Activated T-helper 17 cell treated with anti-CD3 and anti-CD28 coated beads, Interleukin-2, amount 50 U/mL, for 72 hours (primary cell): ENCODE data around the gene ALDH16A1. TPM values are rescaled to one million over a fixed set of nuclear protein-coding genes. Genes with fewer than 3 reads are reported as not detected.

Experiments used
- ATAC-seq: fragments of 150-1000 bp; cut with Tn5 transposase; replicated peaks from 2 replicates; pipeline ENCODE4 v1.10.0; 2021; ENCODE audit warnings: mild to moderate bottlenecking, moderate library complexity
- H3K27ac Mint-ChIP-seq: one replicate; pipeline ENCODE4 v1.8.0; 2022; ENCODE audit warnings: mixed read lengths
- H3K27me3 Mint-ChIP-seq: one replicate; pipeline ENCODE4 v1.8.0; 2022; ENCODE audit warnings: mixed read lengths
- H3K36me3 Mint-ChIP-seq: one replicate; pipeline ENCODE4 v1.8.0; 2022; ENCODE audit warnings: low read depth, mild to moderate bottlenecking, mixed read lengths
- H3K4me1 Mint-ChIP-seq: one replicate; pipeline ENCODE4 v1.8.0; 2022; ENCODE audit warnings: mixed read lengths
- H3K4me3 Mint-ChIP-seq: one replicate; pipeline ENCODE4 v1.8.0; 2022; ENCODE audit warnings: mild to moderate bottlenecking, mixed read lengths
- H3K9me3 Mint-ChIP-seq: one replicate; pipeline ENCODE4 v1.8.0; 2022; ENCODE audit warnings: mixed read lengths
- total RNA-seq, 2 donors: library from RNA; stranded (reverse); gene quantifications; one replicate each; pipeline ENCODE4 v1.2.3, GENCODE V29; 2022

ALDH16A1 gene
- total RNA-seq, 2 donors from 2014 or later: 15.5 to 39.1 TPM

GRCh38 chr19:49430172-49430677, 22.8 kb upstream of the ALDH16A1 start:
- Mint-ChIP-seq H3K4me1 (peaks cover 34% of the 10 kb centered on the region), H3K36me3 (peaks cover 9% of the 10 kb centered on the region), H3K9me3 (no peaks in the 10 kb centered on the region), H3K4me3 (no peak overlapping the region), H3K27me3 (peaks cover 68% of the 10 kb centered on the region), H3K27ac (no peak overlapping the region)
- no peak for ATAC-seq

GRCh38 chr19:49430678-49431329, 22.2 kb upstream of the ALDH16A1 start:
- H3K4me1 Mint-ChIP-seq: peaks cover 34% of the 10 kb centered on the region
- peaks cover 66% of the 10 kb centered on the region for H3K27me3 Mint-ChIP-seq
- no peak overlapping the region for H3K27ac Mint-ChIP-seq
- peaks cover 9% of the 10 kb centered on the region for H3K36me3 Mint-ChIP-seq
- no peak overlapping the region for H3K4me3 Mint-ChIP-seq
- peak; percentile 54 for ATAC-seq
- H3K9me3 Mint-ChIP-seq: no peaks in the 10 kb centered on the region

GRCh38 chr19:49431330-49431749, 21.7 kb upstream of the ALDH16A1 start:
- no peak overlapping the region for H3K27ac Mint-ChIP-seq
- H3K4me3 Mint-ChIP-seq: no peak overlapping the region
- H3K9me3 Mint-ChIP-seq: no peaks in the 10 kb centered on the region
- H3K36me3 Mint-ChIP-seq: peaks cover 13% of the 10 kb centered on the region
- ATAC-seq: no peak
- H3K27me3 Mint-ChIP-seq: peaks cover 67% of the 10 kb centered on the region
- H3K4me1 Mint-ChIP-seq: peaks cover 32% of the 10 kb centered on the region

- ATAC-seq: peak; percentile 69
- Mint-ChIP-seq H3K27ac (no peak overlapping the region), H3K4me3 (peak overlapping the region; percentile 36), H3K36me3 (peaks cover 15% of the 10 kb centered on the region), H3K27me3 (peaks cover 64% of the 10 kb centered on the region), H3K9me3 (no peaks in the 10 kb centered on the region), H3K4me1 (peaks cover 22% of the 10 kb centered on the region)
Measured at GRCh38 chr19:49432141-49433073, 20.6 kb upstream of the ALDH16A1 start.

- H3K4me3 Mint-ChIP-seq: peak overlapping the region; percentile 5
- H3K27ac Mint-ChIP-seq: no peak overlapping the region
- H3K9me3 Mint-ChIP-seq: no peaks in the 10 kb centered on the region
- ATAC-seq: no peak
- H3K27me3 Mint-ChIP-seq: peaks cover 69% of the 10 kb centered on the region
- peaks cover 15% of the 10 kb centered on the region for H3K36me3 Mint-ChIP-seq
- H3K4me1 Mint-ChIP-seq: peaks cover 22% of the 10 kb centered on the region
Measured at GRCh38 chr19:49433240-49433901, 19.7 kb upstream of the ALDH16A1 start.

- peaks cover 12% of the 10 kb centered on the region for H3K36me3 Mint-ChIP-seq
- no peak overlapping the region for H3K27ac Mint-ChIP-seq
- no peak overlapping the region for H3K4me3 Mint-ChIP-seq
- no peak for ATAC-seq
- H3K4me1 Mint-ChIP-seq: peaks cover 18% of the 10 kb centered on the region
- H3K27me3 Mint-ChIP-seq: peaks cover 75% of the 10 kb centered on the region
- no peaks in the 10 kb centered on the region for H3K9me3 Mint-ChIP-seq
Measured at GRCh38 chr19:49434907-49435583, 18.0 kb upstream of the ALDH16A1 start.

GRCh38 chr19:49435670-49436069, 17.4 kb upstream of the ALDH16A1 start:
- peaks cover 6% of the 10 kb centered on the region for H3K36me3 Mint-ChIP-seq
- H3K4me3 Mint-ChIP-seq: no peak overlapping the region
- peaks cover 12% of the 10 kb centered on the region for H3K4me1 Mint-ChIP-seq
- H3K9me3 Mint-ChIP-seq: no peaks in the 10 kb centered on the region
- no peak overlapping the region for H3K27ac Mint-ChIP-seq
- H3K27me3 Mint-ChIP-seq: peaks cover 75% of the 10 kb centered on the region
- ATAC-seq: no peak

- ATAC-seq: peak; percentile 19
- no peak overlapping the region for H3K4me3 Mint-ChIP-seq
- peaks cover 6% of the 10 kb centered on the region for H3K36me3 Mint-ChIP-seq
- H3K4me1 Mint-ChIP-seq: peaks cover 13% of the 10 kb centered on the region
- H3K9me3 Mint-ChIP-seq: no peaks in the 10 kb centered on the region
- peaks cover 76% of the 10 kb centered on the region for H3K27me3 Mint-ChIP-seq
- H3K27ac Mint-ChIP-seq: no peak overlapping the region
Measured at GRCh38 chr19:49436381-49437017, 16.5 kb upstream of the ALDH16A1 start.

GRCh38 chr19:49437231-49437630, 15.8 kb upstream of the ALDH16A1 start:
- Mint-ChIP-seq H3K27ac (no peak overlapping the region), H3K4me1 (peaks cover 18% of the 10 kb centered on the region), H3K36me3 (peaks cover 6% of the 10 kb centered on the region), H3K4me3 (no peak overlapping the region), H3K27me3 (peaks cover 80% of the 10 kb centered on the region), H3K9me3 (no peaks in the 10 kb centered on the region)
- ATAC-seq: no peak

- no peak overlapping the region for H3K4me3 Mint-ChIP-seq
- peaks cover 77% of the 10 kb centered on the region for H3K27me3 Mint-ChIP-seq
- no peak overlapping the region for H3K27ac Mint-ChIP-seq
- peaks cover 20% of the 10 kb centered on the region for H3K4me1 Mint-ChIP-seq
- no peaks in the 10 kb centered on the region for H3K9me3 Mint-ChIP-seq
- ATAC-seq: no peak
- H3K36me3 Mint-ChIP-seq: peaks cover 6% of the 10 kb centered on the region
Measured at GRCh38 chr19:49438261-49438660, 14.8 kb upstream of the ALDH16A1 start.

GRCh38 chr19:49439836-49440235, 13.2 kb upstream of the ALDH16A1 start:
- H3K4me3 Mint-ChIP-seq: no peak overlapping the region
- H3K27ac Mint-ChIP-seq: no peak overlapping the region
- ATAC-seq: no peak
- H3K4me1 Mint-ChIP-seq: peaks cover 16% of the 10 kb centered on the region
- H3K36me3 Mint-ChIP-seq: peaks cover 6% of the 10 kb centered on the region
- no peaks in the 10 kb centered on the region for H3K9me3 Mint-ChIP-seq
- H3K27me3 Mint-ChIP-seq: peaks cover 68% of the 10 kb centered on the region

- no peak overlapping the region for H3K27ac Mint-ChIP-seq
- peak overlapping the region; percentile 35 for H3K4me3 Mint-ChIP-seq
- peaks cover 6% of the 10 kb centered on the region for H3K36me3 Mint-ChIP-seq
- H3K9me3 Mint-ChIP-seq: no peaks in the 10 kb centered on the region
- peaks cover 61% of the 10 kb centered on the region for H3K27me3 Mint-ChIP-seq
- peaks cover 21% of the 10 kb centered on the region for H3K4me1 Mint-ChIP-seq
- no peak for ATAC-seq
Measured at GRCh38 chr19:49440439-49441209, 12.4 kb upstream of the ALDH16A1 start.
